HCT116 (cell line): ENCODE data around the gene ARHGEF19. TPM values are rescaled to one million over a fixed set of nuclear protein-coding genes. Genes with fewer than 3 reads are reported as not detected.

ENCODE experiments used
- ATAC-seq: fragments of 200-7000 bp; cut with Tn5 transposase; 2 replicates; pipeline ENCODE4 v1.9.1; 2020; ENCODE audit warnings: mild to moderate bottlenecking, moderate library complexity
- BruUV-seq: library from RNA; stranded (reverse); fragments of 400-500 nt; replicated peaks from 2 replicates; lab custom pipeline; 2021; lab: Mats Ljungman, UMichigan
- CTCF ChIA-PET: fragments of 300-600 bp; sonication (Branson Sonifier 250); formaldehyde crosslinking; loops from one replicate; lab custom pipeline; 2021; ENCODE audit warnings: antibody characterized with exemption; lab: Charles Lee
- POLR2A ChIA-PET: fragments of 300-600, 350-600 bp; sonication (Branson Sonifier 250); formaldehyde crosslinking; loops from one replicate; lab custom pipeline; 2021; ENCODE audit warnings: antibody characterized with exemption; lab: Charles Lee
- RAD21 ChIA-PET, 2 experiments: fragments of 300-600 bp; sonication (Branson Sonifier 250); formaldehyde crosslinking; loops; one replicate each; lab custom pipeline; 2023; ENCODE audit warnings: low total read pairs in 2 of 2; ENCODE audit not compliant: uncharacterized antibody in 2 of 2, unreplicated experiment in 2 of 2, low non-redundant PET in 1 of 2; lab: Charles Lee
- DNase-seq: peaks from one replicate; pipeline ENCODE4 v3.0.0-alpha.2; 2010; ENCODE audit warnings: low read depth, low spot score
- H2AFZ ChIP-seq: fragments of 200-600 bp; shearing (Covaris generic), sonication (generic); 2 replicates; pipeline ENCODE4 v1.6.1; 2017; ENCODE audit warnings: low read depth, mixed run types, mixed read lengths, antibody characterized with exemption, low read length; ENCODE audit not compliant: poor library complexity, severe bottlenecking
- H3K27ac ChIP-seq: 2 replicates; pipeline ENCODE4 v1.5.1; 2012; ENCODE audit warnings: low read depth, low read length
- H3K27me3 ChIP-seq: fragments of 200-600 bp; sonication (generic); 2 replicates; pipeline ENCODE4 v1.6.1; 2016; ENCODE audit warnings: mixed run types, low read length, mixed read lengths; ENCODE audit not compliant: insufficient read depth
- H3K36me3 ChIP-seq, 2 experiments: fragments of 200-500 bp in 1 of 2; fragments of 200-600 bp in 1 of 2; sonication (Bioruptor generic) in 1 of 2; sonication (generic) in 1 of 2; 2 replicates each; pipeline versions ENCODE4 v1.5.1 to v1.6.1; 2014 to 2016; ENCODE audit warnings: low read length in 2 of 2, inconsistent platforms in 1 of 2, mixed read lengths in 1 of 2, mixed run types in 1 of 2; ENCODE audit not compliant: insufficient read depth in 2 of 2, control insufficient read depth in 1 of 2
- H3K4me1 ChIP-seq, 2 experiments: fragments of 200-600 bp in 1 of 2; sonication (generic) in 1 of 2; 2 replicates each; pipeline versions ENCODE4 v1.5.1 to v1.6.1; 2012 to 2017; ENCODE audit warnings: low read length in 2 of 2, inconsistent platforms in 1 of 2, mild to moderate bottlenecking in 1 of 2, mixed read lengths in 1 of 2, mixed run types in 1 of 2, moderate library complexity in 1 of 2; ENCODE audit not compliant: insufficient read depth in 2 of 2, control insufficient read depth in 1 of 2
- H3K4me2 ChIP-seq: fragments of 200-600 bp; sonication (generic); 2 replicates; pipeline ENCODE4 v1.6.1; 2017; ENCODE audit warnings: mixed run types, low read length, mixed read lengths
- H3K4me3 ChIP-seq, 2 experiments: fragments of 200-600 bp in 1 of 2; sonication (generic) in 1 of 2; replicated peaks in 1 of 2; 2 replicates each; pipeline ENCODE4 v1.5.1; 2011 to 2016; ENCODE audit warnings: low read length in 2 of 2, control low read depth in 1 of 2, low read depth in 1 of 2, mild to moderate bottlenecking in 1 of 2, mixed read lengths in 1 of 2, mixed run types in 1 of 2
- H3K79me2 ChIP-seq: fragments of 200-600 bp; sonication (generic); 2 replicates; pipeline ENCODE4 v1.6.1; 2017; ENCODE audit warnings: mild to moderate bottlenecking, mixed run types, low read length, moderate library complexity, mixed read lengths; ENCODE audit not compliant: insufficient read depth
- H3K9ac ChIP-seq: fragments of 200-600 bp; sonication (generic); 2 replicates; pipeline ENCODE4 v1.6.1; 2016; ENCODE audit warnings: low read length, mixed read lengths
- H3K9me2 ChIP-seq: fragments of 200-600 bp; sonication (generic), shearing (Covaris generic); 2 replicates; pipeline ENCODE4 v1.6.1; 2017; ENCODE audit warnings: mixed run types, mild to moderate bottlenecking, moderate library complexity; ENCODE audit not compliant: insufficient read depth
- H3K9me3 ChIP-seq, 2 experiments: fragments of 200-500 bp in 1 of 2; fragments of 200-600 bp in 1 of 2; sonication (Bioruptor generic) in 1 of 2; sonication (generic) in 1 of 2; 2 replicates each; pipeline ENCODE4 v1.6.1; 2014 to 2017; ENCODE audit warnings: low read length in 2 of 2, mixed read lengths in 2 of 2, inconsistent platforms in 1 of 2, low read depth in 1 of 2, mild to moderate bottlenecking in 1 of 2, mixed run types in 1 of 2, moderate library complexity in 1 of 2; ENCODE audit not compliant: control insufficient read depth in 1 of 2, insufficient read depth in 1 of 2
- H4K20me1 ChIP-seq: fragments of 200-600 bp; sonication (generic), shearing (Covaris generic); 2 replicates; pipeline ENCODE4 v1.6.1; 2017; ENCODE audit warnings: mixed run types, mild to moderate bottlenecking, moderate library complexity; ENCODE audit not compliant: insufficient read depth
- CBX3 ChIP-seq: IDR thresholded peaks from 2 replicates; pipeline ENCODE4 v1.6.1; 2012; ENCODE audit warnings: low read depth
- CEBPB ChIP-seq: IDR thresholded peaks from 2 replicates; pipeline ENCODE4 v1.6.1; 2012; ENCODE audit warnings: low read depth
- EGR1 ChIP-seq: IDR thresholded peaks from 2 replicates; pipeline ENCODE4 v1.6.1; 2012; ENCODE audit warnings: low read depth
- EZH2 ChIP-seq: fragments of 200-600 bp; sonication (generic); IDR thresholded peaks from 2 replicates; pipeline ENCODE4 v1.6.1; 2017; ENCODE audit warnings: antibody characterized with exemption, mixed run types
- EZH2phosphoT487 ChIP-seq: fragments of 200-600 bp; IDR thresholded peaks from 2 replicates; pipeline ENCODE4 v1.6.1; 2018; ENCODE audit warnings: antibody characterized with exemption, borderline replicate concordance
- FOSL1 ChIP-seq: IDR thresholded peaks from 2 replicates; pipeline ENCODE4 v1.6.1; 2012; ENCODE audit warnings: low read depth
- POLR2A ChIP-seq: IDR thresholded peaks from 2 replicates; pipeline ENCODE4 v1.7.0; 2011; ENCODE audit warnings: borderline replicate concordance; ENCODE audit not compliant: insufficient read depth, insufficient read length; ENCODE audit errors: extremely low read depth
- POLR2AphosphoS5 ChIP-seq: IDR thresholded peaks from 2 replicates; pipeline ENCODE4 v1.6.1; 2011; ENCODE audit warnings: mild to moderate bottlenecking, low read depth, low read length, moderate library complexity
- RAD21 ChIP-seq: IDR thresholded peaks from 2 replicates; pipeline ENCODE4 v1.6.1; 2012; ENCODE audit warnings: low read depth, mild to moderate bottlenecking
- SIN3A ChIP-seq: IDR thresholded peaks from 2 replicates; pipeline ENCODE4 v1.6.1; 2012; ENCODE audit warnings: low read depth
- SRF ChIP-seq: IDR thresholded peaks from 2 replicates; pipeline ENCODE4 v1.6.1; 2012; ENCODE audit warnings: low read depth
- TCF7L2 ChIP-seq: IDR thresholded peaks from 2 replicates; pipeline ENCODE4 v1.7.0; 2011; ENCODE audit warnings: borderline replicate concordance, inconsistent platforms; ENCODE audit not compliant: insufficient read depth, insufficient read length; ENCODE audit errors: extremely low read depth
- YY1 ChIP-seq: IDR thresholded peaks from 2 replicates; pipeline ENCODE4 v1.6.1; 2011; ENCODE audit warnings: low read length, low read depth, moderate library complexity, mild to moderate bottlenecking; ENCODE audit not compliant: insufficient replicate concordance; ENCODE audit errors: extremely low read depth
- ZFX ChIP-seq: fragments of 450-650 bp; IDR thresholded peaks from 2 replicates; pipeline ENCODE4 v1.6.1; 2017
- ZNF274 ChIP-seq: fragments of 200-500 bp; sonication (Bioruptor generic); IDR thresholded peaks from 2 replicates; pipeline ENCODE4 v1.6.1; 2014; ENCODE audit warnings: mild to moderate bottlenecking, low read depth, low read length, inconsistent platforms
- intact Hi-C: fragments of 100-400 bp; cut with micrococcal nuclease; formaldehyde crosslinking; loops from 2 replicates; pipeline ENCODE4 v1.10.0; 2022
- total RNA-seq: library from RNA; stranded (reverse); gene quantifications from one replicate; pipeline ENCODE4 v1.2.1, GENCODE V29; 2021; ENCODE audit not compliant: unreplicated experiment
- TF ChIP-seq, protein P1 (sequence below): IDR thresholded peaks from 2 replicates; pipeline ENCODE4 v1.6.1; 2012
- TF ChIP-seq, protein P2 (sequence below): IDR thresholded peaks from 2 replicates; pipeline ENCODE4 v1.6.1; 2011; ENCODE audit warnings: mild to moderate bottlenecking, low read length, moderate library complexity; ENCODE audit not compliant: insufficient replicate concordance; ENCODE audit errors: extremely low read depth
- TF ChIP-seq, protein P3 (sequence below): IDR thresholded peaks from 2 replicates; pipeline ENCODE4 v1.6.1; 2012
- TF ChIP-seq, protein P4 (sequence below): IDR thresholded peaks from 2 replicates; pipeline ENCODE4 v1.6.1; 2012; ENCODE audit warnings: low read depth

ARHGEF19 gene
- total RNA-seq, 1 experiment from 2014 or later = 59.7 TPM

DNA sequence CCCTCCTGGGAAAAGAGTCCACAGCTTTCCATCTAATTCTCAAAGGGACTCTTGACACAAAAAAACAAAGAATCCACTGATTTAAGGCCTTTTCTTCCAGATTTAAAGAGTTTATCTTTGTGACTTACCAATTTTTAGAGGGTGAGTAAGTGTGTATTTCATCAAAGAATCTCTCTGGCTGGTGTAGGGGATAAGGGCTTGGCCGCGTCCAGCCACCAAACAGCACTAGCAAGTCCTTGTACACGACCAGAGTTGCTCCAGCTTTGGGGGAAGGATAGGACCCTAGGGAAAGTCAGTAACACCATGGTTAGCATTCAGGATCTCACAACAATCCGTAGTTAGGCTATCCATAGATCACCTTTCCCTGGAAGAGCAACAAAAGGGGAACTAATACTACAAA is 44.0 kb upstream of the ARHGEF19 start (continued):
- TF ChIP-seq, protein P1, sequence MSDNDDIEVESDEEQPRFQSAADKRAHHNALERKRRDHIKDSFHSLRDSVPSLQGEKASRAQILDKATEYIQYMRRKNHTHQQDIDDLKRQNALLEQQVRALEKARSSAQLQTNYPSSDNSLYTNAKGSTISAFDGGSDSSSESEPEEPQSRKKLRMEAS = no peak
- TF ChIP-seq ZNF274 = no peak

DNA sequence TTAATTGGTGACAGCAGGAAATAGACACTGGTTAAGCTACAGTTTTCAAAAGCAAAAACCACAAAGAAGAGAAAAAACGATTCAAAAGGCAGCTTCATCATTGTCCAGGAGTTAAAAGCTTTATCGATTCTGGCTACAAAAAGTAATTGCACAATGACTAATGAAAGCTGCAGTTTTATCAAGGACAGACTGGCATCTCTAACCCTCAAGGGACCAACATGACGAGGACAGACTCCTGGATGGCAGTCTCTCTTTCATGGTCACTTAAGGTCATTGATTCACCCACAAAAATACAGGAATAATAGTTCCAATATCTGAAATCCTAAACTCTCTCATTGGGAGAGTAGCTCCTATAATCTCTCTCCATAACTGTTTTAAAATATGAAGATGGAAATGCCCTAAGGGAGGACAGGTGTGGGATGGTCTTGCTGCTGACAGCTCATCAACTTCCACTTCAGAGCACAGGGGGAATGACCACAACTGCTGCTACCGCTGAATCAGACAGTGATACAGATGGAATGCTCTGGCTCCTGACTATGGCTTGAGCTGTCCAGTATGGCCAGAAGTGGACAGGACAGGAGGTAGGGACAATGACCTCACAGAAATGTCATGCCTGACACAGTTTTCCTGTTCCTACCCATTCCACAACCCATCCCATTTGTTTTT is 41.9 kb upstream of the ARHGEF19 start:
- H3K9me2 ChIP-seq = no peaks in the 10 kb centered on the region
- no peak overlapping the region for H3K27ac ChIP-seq
- H4K20me1 ChIP-seq = no peaks in the 10 kb centered on the region
- ATAC-seq (no peak), DNase-seq (no peak)
- no peak overlapping the region for H2AFZ ChIP-seq
- POLR2A ChIA-PET = no interaction called here
- RAD21 ChIA-PET = no interaction called here
- H3K27me3 ChIP-seq = no peaks in the 10 kb centered on the region
- no TSS peak for BruUV-seq
- H3K9ac ChIP-seq = no peak overlapping the region
- no peak overlapping the region for H3K4me2 ChIP-seq
- peaks cover 0 to 8% of the 10 kb centered on the region in 2 experiments; a peak in 2 of 4 replicates for H3K4me1 ChIP-seq
- no peaks in the 10 kb centered on the region for H3K9me3 ChIP-seq
- TF ChIP-seq RAD21 (no peak), ZFX (no peak), CEBPB (no peak), SRF (no peak), CBX3 (no peak), EZH2phosphoT487 (no peak), TCF7L2 (no peak), ZNF274 (no peak), YY1 (no peak), POLR2AphosphoS5 (no peak), FOSL1 (no peak), SIN3A (no peak), EGR1 (no peak), EZH2 (no peak), POLR2A (no peak)
- TF ChIP-seq, protein P2, sequence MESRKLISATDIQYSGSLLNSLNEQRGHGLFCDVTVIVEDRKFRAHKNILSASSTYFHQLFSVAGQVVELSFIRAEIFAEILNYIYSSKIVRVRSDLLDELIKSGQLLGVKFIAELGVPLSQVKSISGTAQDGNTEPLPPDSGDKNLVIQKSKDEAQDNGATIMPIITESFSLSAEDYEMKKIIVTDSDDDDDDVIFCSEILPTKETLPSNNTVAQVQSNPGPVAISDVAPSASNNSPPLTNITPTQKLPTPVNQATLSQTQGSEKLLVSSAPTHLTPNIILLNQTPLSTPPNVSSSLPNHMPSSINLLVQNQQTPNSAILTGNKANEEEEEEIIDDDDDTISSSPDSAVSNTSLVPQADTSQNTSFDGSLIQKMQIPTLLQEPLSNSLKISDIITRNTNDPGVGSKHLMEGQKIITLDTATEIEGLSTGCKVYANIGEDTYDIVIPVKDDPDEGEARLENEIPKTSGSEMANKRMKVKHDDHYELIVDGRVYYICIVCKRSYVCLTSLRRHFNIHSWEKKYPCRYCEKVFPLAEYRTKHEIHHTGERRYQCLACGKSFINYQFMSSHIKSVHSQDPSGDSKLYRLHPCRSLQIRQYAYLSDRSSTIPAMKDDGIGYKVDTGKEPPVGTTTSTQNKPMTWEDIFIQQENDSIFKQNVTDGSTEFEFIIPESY = no peak
- TF ChIP-seq, protein P3, sequence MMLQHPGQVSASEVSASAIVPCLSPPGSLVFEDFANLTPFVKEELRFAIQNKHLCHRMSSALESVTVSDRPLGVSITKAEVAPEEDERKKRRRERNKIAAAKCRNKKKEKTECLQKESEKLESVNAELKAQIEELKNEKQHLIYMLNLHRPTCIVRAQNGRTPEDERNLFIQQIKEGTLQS = no peak
- TF ChIP-seq, protein P4, sequence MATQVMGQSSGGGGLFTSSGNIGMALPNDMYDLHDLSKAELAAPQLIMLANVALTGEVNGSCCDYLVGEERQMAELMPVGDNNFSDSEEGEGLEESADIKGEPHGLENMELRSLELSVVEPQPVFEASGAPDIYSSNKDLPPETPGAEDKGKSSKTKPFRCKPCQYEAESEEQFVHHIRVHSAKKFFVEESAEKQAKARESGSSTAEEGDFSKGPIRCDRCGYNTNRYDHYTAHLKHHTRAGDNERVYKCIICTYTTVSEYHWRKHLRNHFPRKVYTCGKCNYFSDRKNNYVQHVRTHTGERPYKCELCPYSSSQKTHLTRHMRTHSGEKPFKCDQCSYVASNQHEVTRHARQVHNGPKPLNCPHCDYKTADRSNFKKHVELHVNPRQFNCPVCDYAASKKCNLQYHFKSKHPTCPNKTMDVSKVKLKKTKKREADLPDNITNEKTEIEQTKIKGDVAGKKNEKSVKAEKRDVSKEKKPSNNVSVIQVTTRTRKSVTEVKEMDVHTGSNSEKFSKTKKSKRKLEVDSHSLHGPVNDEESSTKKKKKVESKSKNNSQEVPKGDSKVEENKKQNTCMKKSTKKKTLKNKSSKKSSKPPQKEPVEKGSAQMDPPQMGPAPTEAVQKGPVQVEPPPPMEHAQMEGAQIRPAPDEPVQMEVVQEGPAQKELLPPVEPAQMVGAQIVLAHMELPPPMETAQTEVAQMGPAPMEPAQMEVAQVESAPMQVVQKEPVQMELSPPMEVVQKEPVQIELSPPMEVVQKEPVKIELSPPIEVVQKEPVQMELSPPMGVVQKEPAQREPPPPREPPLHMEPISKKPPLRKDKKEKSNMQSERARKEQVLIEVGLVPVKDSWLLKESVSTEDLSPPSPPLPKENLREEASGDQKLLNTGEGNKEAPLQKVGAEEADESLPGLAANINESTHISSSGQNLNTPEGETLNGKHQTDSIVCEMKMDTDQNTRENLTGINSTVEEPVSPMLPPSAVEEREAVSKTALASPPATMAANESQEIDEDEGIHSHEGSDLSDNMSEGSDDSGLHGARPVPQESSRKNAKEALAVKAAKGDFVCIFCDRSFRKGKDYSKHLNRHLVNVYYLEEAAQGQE = no peak
- TF ChIP-seq, all 23 proteins: peak for 0
- CTCF ChIA-PET = no interaction called here
- intact Hi-C loops = no loop called here
- H3K79me2 ChIP-seq = no peaks in the 10 kb centered on the region
- peaks cover 7 to 30% of the 10 kb centered on the region in 2 experiments; a peak in 2 of 4 replicates for H3K36me3 ChIP-seq
- no peak overlapping the region for H3K4me3 ChIP-seq
